Ishikawa (cell line): ENCODE measurements around the gene ITPRIPL2.

ENCODE experiments used
- CEBPB ChIP-seq: IDR thresholded peaks from 2 replicates; pipeline ENCODE4 v1.6.1; 2012
- CREB1 ChIP-seq: IDR thresholded peaks from 2 replicates; pipeline ENCODE4 v1.6.1; 2012; ENCODE audit warnings: low read depth
- EGR1 ChIP-seq: IDR thresholded peaks from 2 replicates; pipeline ENCODE4 v1.6.1; 2012
- EP300 ChIP-seq: IDR thresholded peaks from 2 replicates; pipeline ENCODE4 v1.6.1; 2012; ENCODE audit warnings: borderline replicate concordance
- FOXM1 ChIP-seq: IDR thresholded peaks from 2 replicates; pipeline ENCODE4 v1.6.1; 2012; ENCODE audit warnings: low read depth, borderline replicate concordance
- TAF1 ChIP-seq: IDR thresholded peaks from 2 replicates; pipeline ENCODE4 v1.6.1; 2012; ENCODE audit warnings: low read depth, mild to moderate bottlenecking
- TCF12 ChIP-seq: IDR thresholded peaks from 2 replicates; pipeline ENCODE4 v1.6.1; 2012; ENCODE audit warnings: low read depth
- ZBTB7A ChIP-seq: IDR thresholded peaks from 2 replicates; pipeline ENCODE4 v1.6.1; 2012; ENCODE audit warnings: low read depth
- TF ChIP-seq, protein P1 (sequence below): IDR thresholded peaks from 2 replicates; pipeline ENCODE4 v1.6.1; 2012; ENCODE audit warnings: low read depth, mild to moderate bottlenecking
- TF ChIP-seq, protein P2 (sequence below): IDR thresholded peaks from 2 replicates; pipeline ENCODE4 v1.6.1; 2012

DNA sequence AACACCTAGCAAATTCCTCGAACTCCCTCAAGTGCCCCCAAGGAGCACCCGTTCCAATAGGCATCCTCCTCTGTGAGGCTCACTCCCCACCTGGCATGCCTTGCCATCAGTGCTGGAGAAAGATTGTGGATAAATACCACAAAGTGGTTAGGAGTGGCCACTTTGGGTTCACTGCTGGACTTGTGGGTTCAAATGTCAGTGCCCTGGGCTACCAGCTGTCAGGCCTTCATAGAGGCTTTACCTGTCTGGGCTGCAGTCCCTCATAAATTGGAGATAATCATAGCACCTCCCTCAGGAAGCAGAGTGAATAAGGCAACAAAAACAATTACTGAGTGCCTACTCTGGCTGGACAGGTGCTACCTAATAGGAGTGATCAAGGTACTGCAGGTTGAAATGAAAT, 52.7 kb downstream of the ITPRIPL2 start:
- TF ChIP-seq CEBPB (no peak), EGR1 (no peak), TCF12 (no peak), EP300 (no peak), ZBTB7A (no peak), TAF1 (no peak), FOXM1 (no peak), CREB1 (no peak)
- TF ChIP-seq, protein P1, sequence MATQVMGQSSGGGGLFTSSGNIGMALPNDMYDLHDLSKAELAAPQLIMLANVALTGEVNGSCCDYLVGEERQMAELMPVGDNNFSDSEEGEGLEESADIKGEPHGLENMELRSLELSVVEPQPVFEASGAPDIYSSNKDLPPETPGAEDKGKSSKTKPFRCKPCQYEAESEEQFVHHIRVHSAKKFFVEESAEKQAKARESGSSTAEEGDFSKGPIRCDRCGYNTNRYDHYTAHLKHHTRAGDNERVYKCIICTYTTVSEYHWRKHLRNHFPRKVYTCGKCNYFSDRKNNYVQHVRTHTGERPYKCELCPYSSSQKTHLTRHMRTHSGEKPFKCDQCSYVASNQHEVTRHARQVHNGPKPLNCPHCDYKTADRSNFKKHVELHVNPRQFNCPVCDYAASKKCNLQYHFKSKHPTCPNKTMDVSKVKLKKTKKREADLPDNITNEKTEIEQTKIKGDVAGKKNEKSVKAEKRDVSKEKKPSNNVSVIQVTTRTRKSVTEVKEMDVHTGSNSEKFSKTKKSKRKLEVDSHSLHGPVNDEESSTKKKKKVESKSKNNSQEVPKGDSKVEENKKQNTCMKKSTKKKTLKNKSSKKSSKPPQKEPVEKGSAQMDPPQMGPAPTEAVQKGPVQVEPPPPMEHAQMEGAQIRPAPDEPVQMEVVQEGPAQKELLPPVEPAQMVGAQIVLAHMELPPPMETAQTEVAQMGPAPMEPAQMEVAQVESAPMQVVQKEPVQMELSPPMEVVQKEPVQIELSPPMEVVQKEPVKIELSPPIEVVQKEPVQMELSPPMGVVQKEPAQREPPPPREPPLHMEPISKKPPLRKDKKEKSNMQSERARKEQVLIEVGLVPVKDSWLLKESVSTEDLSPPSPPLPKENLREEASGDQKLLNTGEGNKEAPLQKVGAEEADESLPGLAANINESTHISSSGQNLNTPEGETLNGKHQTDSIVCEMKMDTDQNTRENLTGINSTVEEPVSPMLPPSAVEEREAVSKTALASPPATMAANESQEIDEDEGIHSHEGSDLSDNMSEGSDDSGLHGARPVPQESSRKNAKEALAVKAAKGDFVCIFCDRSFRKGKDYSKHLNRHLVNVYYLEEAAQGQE = no peak
- TF ChIP-seq, protein P2, sequence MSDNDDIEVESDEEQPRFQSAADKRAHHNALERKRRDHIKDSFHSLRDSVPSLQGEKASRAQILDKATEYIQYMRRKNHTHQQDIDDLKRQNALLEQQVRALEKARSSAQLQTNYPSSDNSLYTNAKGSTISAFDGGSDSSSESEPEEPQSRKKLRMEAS = no peak
